GM10248 (cell line): ENCODE data around the gene TCHHL1.

Source experiments
- CTCF ChIA-PET: fragments of 300-600 bp; sonication (Branson Sonifier 250); formaldehyde crosslinking; extraction: SDS; loops from one replicate; lab custom pipeline; 2021; ENCODE audit warnings: antibody characterized with exemption; lab: Yijun Ruan, JAX
- POLR2A ChIA-PET: fragments of 350-650 bp; sonication (Branson Sonifier 250); formaldehyde crosslinking; extraction: SDS; loops from one replicate; lab custom pipeline; 2020; ENCODE audit warnings: antibody characterized with exemption; lab: Yijun Ruan, JAX
- DNase-seq: peaks from one replicate; pipeline ENCODE4 v3.0.0; 2012; ENCODE audit errors: extremely low spot score
- TF ChIP-seq, protein P1 (sequence below): IDR thresholded peaks from 2 replicates; pipeline ENCODE4 v1.5.1; 2012; ENCODE audit warnings: mild to moderate bottlenecking, low read depth; ENCODE audit errors: extremely low read depth, missing control alignments, control extremely low read depth

The TCHHL1 gene

DNA sequence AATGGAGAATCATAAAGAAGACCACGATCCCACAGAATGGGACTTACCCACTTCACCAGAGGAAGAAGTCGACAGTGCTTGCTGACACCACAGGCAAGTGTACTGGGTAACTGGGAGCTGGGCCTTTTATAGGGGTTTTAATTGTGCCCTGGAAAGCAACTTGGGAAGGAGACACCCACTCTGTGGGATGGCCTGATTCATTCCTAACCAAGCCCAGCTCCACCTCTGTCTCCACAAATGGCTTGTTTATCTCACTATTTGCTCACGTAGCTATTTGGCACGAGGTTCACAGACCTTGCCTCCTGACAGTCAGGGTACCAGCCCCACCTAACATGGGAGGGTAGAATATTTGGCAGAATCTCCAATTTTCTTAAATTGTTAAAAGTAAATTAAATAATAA lies 26.5 kb upstream of the TCHHL1 start, which contains the start of gene TCHH:
TCHH (minus strand) TSS at position 101 of the 400 bp plus-strand sequence. CDS start 1,364 bp downstream, outside the sequence.
- POLR2A ChIA-PET, result no interaction called here
- TF ChIP-seq, protein P1, sequence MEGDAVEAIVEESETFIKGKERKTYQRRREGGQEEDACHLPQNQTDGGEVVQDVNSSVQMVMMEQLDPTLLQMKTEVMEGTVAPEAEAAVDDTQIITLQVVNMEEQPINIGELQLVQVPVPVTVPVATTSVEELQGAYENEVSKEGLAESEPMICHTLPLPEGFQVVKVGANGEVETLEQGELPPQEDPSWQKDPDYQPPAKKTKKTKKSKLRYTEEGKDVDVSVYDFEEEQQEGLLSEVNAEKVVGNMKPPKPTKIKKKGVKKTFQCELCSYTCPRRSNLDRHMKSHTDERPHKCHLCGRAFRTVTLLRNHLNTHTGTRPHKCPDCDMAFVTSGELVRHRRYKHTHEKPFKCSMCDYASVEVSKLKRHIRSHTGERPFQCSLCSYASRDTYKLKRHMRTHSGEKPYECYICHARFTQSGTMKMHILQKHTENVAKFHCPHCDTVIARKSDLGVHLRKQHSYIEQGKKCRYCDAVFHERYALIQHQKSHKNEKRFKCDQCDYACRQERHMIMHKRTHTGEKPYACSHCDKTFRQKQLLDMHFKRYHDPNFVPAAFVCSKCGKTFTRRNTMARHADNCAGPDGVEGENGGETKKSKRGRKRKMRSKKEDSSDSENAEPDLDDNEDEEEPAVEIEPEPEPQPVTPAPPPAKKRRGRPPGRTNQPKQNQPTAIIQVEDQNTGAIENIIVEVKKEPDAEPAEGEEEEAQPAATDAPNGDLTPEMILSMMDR, result no peak
- DNase-seq, result no peak
- CTCF ChIA-PET, result interaction anchor here (1.1 kb wide), 1 partner anchor 343 kb away, joined by 3 read pairs; no protein-coding TSS in a partner anchor

DNA sequence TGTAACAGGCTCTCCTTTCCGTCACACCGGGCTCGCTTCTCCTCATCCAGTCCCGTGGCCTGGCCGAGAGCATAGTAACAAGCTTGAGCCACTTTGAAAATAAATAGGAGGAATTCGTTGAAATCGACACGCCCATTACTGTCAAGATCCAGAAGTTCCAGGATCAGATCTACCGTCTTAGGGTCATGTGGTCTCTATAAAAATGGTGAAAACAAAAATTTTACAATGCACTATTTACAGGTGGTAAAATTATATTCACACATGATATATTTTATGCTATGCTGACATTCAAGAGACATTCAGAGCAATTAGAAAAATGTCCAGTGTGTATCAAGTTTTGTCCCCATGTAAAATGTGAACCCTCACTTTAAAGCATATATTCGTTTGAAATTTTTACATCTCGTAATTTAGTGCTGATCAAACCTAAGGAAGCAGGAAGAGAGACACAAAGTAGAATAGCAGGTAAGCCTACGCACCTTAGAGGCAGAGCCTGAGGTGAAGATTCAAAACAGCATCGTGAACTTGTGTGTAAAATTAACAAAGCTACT lies 24.1 kb upstream of the TCHHL1 start:
- DNase-seq, result no peak
- ChIA-PET CTCF (no interaction called here), POLR2A (no interaction called here)
- TF ChIP-seq, protein P1, result no peak

- DNase-seq, result no peak
- POLR2A ChIA-PET, result no interaction called here
Observed at GRCh38 chr1:152112101-152112884, 23.4 kb upstream of the TCHHL1 start.

GRCh38 chr1:152111515-152111968 lies 22.7 kb upstream of the TCHHL1 start:
- TF ChIP-seq, protein P1, result no peak
- no peak for DNase-seq
- ChIA-PET CTCF (interaction anchor here (1.3 to 1.5 kb wide), 3 partner anchors 51 to 74 kb away, joined by 3 to 4 read pairs (median 4); no protein-coding TSS in a partner anchor), POLR2A (no interaction called here)

More at GRCh38 chr1:152112101-152112884, 23.4 kb upstream of the TCHHL1 start:
- CTCF ChIA-PET, result interaction anchor here (1.3 kb wide), 1 partner anchor 50 kb away, joined by 4 read pairs; no protein-coding TSS in a partner anchor
- TF ChIP-seq, protein P1, result no peak

- TF ChIP-seq, protein P1, result no peak
- DNase-seq, result peak; percentile 26
- ChIA-PET CTCF (interaction anchor here (1.3 to 2.2 kb wide), 5 partner anchors 51 to 77 kb away, joined by 3 to 5 read pairs (median 4); no protein-coding TSS in a partner anchor), POLR2A (no interaction called here)
Observed at GRCh38 chr1:152110860-152111514, 22.1 kb upstream of the TCHHL1 start.

GRCh38 chr1:152110365-152110859 lies 21.5 kb upstream of the TCHHL1 start:
- DNase-seq, result no peak
- TF ChIP-seq, protein P1, result no peak
- ChIA-PET CTCF (interaction anchor here (1.3 to 2.2 kb wide), 4 partner anchors 57 to 78 kb away, joined by 3 to 5 read pairs (median 4); no protein-coding TSS in a partner anchor), POLR2A (no interaction called here)
